LHCN-M2 (cell line): ENCODE measurements around the gene USP3. TPM values are rescaled to one million over a fixed set of nuclear protein-coding genes. Genes with fewer than 3 reads are reported as not detected.
A peak's percentile ranks its signal among the peaks of the same experiment; 100 is the strongest.

Experiments used
- DNase-seq: peaks from one replicate; pipeline ENCODE4 v3.0.0-alpha.2; 2012; ENCODE audit warnings: low read depth
- total RNA-seq: library from RNA; depleted of rRNA; stranded (reverse); fragments of >200 nt; gene quantifications from 2 replicates; pipeline ENCODE4 v1.2.3, GENCODE V29; 2014

Gene USP3
- total RNA-seq, 1 experiment from 2014 or later: 24.3 TPM

DNA sequence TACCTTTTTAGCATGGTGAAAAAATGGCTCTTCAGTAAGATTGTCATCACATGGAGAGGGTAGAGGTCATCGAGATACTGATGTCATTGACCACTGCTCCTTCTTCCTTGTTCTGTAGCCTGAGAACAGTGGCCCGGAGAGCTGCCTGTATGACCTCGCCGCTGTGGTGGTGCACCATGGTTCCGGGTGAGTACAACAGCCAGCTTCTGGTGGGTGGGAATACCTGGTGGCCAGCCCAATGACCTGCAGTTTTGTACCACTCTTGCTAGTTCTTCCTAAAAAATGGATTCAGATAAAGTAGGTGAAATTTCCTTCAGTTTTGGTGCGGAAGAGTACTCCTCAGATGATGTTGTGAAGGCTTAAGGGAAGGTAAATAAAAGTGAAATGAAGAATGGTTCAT, 84.4 kb downstream of the USP3 start:
- no peak for DNase-seq

DNA sequence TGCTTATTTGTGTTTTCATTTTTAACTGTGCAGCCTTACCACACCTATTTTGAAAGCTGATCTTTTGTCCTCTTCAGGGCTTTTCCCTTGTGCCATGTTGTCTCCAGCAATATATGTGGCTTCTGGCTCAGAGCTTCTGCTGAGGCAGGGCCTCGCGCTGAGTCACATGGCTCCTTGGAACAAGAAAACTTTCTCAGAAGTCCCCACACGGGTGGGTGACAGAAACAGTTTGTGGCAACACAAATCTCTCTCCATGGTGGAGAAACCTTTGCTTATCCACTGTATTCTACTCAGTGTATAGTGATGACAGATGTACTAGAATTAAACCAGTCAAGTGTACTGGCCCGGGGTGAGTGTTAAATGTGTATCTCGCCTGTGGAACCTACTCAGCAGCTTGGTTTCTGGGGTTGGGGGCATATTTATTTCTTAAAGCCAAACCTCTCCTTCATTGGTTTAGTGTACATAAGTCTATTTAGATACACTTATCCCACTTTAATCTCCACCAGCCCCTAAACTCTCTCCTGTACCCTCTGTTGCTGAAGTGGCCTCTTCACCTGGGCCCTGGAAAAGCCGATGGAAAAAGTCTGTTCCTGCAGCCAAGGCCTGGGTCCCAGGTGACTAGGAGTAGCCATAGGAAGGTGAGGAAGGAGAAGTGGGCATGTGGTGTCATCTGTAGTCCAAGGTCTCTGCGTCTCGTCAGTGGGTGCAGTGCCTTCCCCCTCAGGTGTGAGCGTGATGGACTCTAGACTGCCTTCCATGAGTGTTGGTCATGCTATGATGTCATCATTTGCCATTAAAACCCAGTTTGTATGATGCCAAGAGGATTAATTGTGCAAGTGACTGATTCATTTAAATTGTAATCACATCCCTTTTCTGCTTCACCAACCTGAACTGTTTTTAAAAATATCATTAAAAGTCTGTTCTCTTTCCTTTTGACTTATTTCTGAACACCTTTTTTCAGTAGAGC, 89.6 kb downstream of the USP3 start:
- no peak for DNase-seq

DNA sequence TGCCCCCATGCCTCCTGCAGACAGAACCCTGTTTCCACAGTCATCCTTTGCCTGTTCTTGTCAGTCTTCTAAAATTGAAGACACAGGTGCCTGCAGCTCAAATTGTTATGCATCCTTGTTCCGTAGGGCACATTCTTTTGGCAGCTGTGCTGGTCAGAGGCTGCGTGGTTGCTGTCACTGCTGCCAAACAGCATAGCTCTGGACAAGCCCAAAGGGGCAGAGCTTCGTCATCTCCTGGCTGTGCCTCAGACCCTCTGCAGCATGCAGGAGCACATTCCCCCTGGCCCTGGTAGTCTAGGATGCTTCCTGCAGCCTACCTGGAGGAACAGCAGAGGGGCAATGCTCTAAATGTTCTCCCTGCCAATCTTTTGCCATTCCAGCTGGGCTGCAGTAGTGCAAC, 90.7 kb downstream of the USP3 start:
- peak; percentile 42 for DNase-seq

DNA sequence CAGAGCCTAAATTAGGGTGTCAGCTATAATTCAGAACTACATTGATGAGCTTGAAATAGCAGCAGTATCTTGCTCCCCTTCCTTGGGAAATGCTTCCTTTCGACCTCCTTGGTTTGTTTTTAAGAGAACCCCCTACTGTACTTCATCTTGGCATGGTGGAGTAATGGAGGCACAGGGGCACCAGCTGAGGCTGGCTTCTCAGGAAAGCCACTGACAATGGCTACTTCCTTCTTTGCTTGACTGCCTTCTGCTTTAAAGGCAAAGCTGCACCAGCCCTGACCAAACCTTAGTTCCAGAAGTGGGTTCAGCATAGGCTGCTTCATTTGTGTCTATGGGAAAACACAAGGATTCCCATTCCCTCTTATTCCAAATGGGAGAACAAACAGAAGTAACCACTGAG, 91.3 kb downstream of the USP3 start:
- DNase-seq: no peak

DNA sequence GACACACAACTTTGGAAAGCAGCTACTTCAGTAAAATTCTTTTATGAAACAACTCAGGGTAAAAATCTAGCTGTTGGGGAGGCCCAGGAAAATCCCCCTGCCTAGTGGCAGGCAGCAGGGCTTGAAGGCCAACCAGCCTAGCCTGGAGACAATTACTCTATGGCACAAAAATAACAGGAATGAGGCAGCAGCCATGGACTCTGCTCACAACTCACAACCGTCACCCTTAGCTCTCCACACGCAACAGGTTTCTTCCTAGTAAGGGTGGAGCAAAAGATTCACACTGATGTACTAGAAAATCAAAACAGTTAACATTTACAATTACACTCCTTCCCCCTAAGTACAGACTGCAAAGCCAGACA, 92.3 kb downstream of the USP3 start:
- DNase-seq: no peak

DNA sequence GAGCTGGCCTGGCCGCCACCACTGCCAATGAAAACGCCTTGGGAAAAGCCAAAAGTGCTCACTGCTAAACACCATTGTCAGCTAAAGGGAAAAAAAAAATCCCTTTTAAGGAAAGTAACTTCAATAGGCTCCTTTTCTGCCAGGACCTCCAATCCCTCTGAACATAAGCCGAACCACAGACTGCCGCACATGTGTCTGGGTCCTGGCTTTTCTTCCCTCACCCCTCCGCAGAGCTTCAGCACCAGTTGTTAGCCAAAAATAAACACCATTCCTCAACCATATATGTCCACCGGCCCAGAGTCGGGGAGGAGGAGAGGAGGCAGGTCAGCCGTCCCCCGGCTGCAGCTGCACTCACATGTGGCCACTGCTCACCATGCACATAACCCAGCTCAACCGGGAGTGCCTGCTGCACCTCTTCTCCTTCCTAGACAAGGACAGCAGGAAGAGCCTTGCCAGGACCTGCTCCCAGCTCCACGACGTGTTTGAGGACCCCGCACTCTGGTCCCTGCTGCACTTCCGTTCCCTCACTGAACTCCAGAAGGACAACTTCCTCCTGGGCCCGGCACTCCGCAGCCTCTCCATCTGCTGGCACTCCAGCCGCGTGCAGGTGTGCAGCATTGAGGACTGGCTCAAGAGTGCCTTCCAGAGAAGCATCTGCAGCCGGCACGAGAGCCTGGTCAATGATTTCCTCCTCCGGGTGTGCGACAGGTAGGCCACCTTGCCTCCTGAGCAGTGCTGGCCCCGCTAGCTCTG, 92.8 kb downstream of the USP3 start, which contains the start of gene FBXL22:
TSS of gene FBXL22 (plus strand) at position 350 of the 753 bp plus-strand sequence. CDS start at position 356, 6 bp downstream.
- no peak for DNase-seq

DNA sequence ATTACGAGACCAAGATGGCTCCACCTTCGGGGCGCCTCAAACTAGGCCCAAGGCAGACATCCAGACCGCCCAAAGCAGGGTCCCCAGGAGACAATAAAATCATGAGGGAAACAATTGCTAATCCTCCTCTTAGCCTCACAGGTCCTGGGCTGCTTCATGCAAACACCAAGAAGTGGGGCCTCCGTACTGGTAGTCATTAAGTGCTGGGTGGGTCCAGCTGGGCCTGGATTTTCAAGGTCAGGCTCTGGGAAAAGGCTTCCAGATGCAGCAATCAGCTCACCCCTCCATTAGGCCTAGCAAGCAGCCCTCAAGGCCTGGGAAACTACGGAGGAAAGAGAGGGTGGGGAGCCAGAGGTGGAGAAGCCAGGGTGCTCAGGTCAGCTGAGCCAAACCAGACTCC, 93.4 kb downstream of the USP3 start:
- no peak for DNase-seq

DNA sequence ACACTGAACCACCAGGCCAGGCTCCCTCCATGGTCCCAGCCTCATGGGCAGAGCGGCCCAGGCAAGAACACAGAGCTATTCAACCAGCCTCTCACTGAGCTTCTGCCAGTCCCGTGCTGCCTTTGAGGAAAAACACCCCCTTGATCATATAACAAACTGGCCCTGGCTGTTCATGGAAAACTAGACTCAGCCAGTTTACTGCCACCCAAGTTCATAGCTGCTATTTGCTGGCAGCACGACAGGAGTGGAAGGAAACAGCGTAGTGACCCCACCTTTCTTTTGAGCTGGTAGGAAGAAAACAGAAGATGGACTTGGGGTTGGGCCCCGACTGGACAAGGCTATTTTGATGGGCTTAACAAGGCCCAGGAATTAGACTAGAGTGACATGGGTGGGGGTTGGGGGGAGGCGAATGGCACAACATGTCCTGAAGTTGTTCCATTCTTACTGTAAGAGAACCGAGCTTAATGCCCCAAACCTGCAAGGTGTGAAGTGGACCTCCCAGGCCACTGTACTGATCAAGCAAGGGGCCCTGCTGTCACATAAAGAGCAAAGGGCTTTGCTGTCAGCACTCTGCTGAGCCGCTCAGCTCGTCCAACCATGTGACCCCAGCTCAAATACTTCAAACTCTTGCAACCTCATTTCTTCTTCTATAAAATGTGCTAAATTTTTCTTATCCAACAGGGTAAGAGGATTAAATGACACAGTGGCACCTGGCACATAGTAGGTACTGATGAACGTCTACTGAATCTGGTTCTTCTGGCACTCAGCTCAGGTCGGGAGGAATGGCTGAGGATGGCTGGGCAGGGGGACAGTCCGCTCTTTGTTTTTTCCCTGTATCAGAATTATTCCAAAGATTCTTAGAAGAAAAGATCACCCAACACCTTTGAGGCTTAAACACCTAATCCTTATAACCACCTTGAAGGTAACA, 94.3 kb downstream of the USP3 start:
- no peak for DNase-seq

DNA sequence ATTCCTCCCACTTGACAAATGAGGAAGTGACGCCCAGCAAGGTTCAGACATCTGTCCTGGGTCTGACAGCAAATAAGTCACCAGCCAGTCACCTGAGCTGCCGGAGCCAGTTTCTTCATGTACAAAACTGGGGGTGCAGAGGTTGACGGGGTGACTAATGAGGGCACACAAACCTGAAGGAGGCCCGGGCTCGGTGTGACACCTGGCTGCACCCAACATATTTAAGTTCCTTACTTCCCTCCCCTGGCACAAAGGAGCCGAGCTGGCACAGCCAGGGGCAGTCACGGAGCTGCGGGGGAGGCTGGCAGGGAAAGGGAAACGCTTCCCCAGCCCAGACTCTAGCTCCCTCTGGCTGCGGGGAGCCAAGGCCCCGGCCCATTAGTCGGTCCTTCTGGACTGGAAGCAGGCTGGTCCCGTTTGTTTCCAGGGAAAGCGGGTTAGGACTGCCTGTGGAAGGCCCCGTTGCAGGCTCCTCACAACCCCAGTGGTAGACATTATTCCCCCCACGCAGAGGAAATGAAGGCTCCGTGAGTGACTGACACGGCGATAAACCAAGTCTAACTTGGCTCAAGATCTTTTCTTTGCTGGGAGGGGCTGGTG, 95.1 kb downstream of the USP3 start:
- DNase-seq: peak; percentile 23

DNA sequence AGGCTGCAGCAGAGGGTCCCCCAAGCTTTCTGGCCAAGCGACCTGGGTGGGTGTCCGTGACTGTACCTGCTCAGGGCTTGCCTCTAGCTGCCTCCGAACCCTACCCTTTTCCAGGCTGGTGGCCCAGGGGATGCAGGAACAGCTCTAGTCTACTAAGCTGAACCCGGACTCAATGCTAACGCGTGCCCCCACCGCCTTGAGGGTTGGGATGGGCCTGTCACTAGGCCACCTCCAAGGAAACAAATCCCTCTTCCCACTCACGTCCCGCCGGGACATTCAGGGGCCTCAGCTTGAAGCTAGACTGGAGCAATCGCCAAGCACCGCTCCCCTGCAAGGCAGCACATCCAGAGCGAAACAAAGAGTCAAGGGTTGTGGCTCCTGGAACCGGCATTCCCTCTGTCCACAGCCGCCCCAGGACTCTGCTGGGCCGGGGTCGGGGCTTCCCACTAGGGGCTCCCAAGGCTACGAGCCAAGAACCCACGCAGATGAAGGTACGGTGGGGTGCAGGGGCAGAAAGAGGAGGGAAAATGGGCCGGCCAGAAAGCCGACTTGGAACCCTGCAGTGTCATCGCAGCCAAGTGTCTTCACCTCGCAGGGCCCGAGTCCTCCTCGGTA, 95.7 kb downstream of the USP3 start:
- DNase-seq: no peak

DNA sequence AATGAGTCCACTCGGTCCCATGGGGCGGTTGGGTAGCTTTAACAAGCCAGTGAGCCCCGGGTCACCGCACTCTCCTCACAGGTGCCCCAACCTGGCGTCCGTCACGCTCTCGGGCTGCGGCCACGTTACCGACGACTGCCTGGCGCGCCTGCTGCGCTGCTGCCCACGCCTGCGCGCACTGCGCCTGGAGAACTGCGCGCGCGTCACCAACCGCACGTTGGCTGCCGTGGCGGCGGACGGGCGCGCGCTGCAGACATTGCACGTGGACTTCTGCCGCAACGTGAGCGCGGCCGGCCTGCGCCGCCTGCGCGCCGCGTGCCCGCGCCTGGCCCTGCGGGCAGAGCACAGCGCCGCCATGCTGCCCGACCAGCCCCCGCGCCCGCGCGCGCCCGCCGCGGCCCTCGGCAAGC, 96.2 kb downstream of the USP3 start:
- DNase-seq: peak; percentile 91

DNA sequence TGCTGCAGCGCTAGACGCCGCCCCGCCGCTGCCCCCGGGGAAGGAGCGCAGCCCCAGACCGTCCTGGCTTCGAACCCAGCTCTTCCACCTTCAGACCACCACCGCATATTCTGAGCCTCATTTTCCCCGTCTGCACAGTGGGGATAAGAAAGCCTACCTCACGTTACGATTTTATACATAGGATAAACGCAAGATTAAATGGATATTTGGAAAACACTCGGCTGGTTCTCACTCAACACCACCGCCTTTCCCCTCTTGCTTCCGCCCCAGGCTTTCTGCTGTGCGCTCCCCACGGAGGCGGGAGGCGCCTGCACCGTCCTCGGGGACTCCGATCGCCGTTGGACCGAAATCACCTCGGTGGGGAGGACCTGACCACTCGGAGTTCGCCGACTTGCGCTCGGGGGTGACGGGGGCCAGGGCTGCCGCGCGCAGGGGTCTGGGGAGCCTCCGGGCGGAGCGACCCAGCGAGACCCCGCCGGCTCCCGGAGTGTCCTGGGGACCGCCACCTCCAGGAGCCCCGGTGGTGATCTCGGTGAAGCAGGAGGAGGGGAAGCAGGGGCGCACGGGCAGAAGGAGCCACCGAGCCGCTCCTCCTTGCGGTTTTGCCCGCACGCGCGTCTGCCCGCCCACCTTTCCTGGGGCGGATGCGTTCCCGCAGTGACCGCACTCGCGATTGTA, 96.8 kb downstream of the USP3 start:
- DNase-seq: no peak

DNA sequence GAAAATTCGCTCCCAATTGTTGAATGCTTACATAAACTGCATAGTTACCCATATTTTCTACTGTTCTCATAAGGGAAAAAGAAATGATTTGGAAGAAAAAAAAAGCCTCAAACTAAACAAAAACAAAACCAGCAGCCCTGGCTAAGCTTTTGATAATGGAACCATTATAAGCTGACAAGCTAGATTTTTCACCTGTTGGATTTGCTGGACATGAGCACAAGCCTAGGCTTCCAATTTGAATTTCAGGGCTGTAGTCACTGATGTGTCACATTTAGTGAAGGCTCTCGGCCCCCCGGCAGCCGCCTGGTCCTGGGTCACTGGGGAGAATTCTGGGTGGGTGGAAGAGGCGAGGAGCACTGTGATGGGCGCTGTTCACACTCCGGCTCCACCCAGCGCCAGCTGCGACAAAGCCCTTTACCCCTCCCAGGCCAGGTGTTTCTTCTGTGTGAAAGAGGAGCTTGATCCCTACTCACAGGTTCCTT, 97.4 kb downstream of the USP3 start:
- DNase-seq: peak; percentile 15

DNA sequence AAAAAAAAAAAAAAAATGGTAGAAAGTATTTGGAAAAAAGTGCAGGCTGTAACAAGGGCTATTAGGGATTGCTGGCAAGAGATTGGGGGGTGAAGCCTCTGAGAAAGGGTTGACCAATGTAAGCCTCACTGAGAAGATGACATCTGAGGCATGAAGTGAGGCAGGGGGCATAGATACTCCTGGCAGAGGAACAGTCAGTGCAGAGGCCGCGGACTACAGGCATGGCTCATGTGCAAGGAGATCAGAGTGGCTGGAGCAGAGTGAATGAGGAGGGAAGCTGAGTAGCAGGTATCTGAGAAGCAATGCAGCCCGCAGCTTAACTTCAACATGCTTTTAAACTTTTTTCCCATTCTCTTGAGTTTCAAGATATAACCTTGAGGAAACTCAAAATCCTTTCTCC, 98.2 kb downstream of the USP3 start:
- no peak for DNase-seq

DNA sequence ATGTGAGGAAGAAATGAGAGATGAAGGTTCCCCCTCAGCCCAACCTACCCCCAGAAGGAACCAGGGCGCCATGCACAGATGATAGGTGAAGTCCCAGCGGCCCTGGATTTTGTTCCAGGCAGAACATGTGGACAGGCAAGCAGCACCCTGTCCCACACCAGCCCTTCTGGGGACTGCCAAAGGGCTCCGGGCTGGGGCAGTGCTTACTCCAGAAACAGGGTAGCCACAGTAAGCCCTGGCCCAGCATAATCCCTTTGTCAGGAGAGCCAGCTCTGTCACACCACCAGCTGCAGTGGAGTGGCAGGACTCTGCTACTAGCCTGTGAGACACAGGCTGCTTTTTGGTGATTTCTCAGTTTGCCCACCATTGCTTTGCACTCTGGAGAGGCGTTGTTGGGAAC, 99.1 kb downstream of the USP3 start:
- DNase-seq: no peak

DNA sequence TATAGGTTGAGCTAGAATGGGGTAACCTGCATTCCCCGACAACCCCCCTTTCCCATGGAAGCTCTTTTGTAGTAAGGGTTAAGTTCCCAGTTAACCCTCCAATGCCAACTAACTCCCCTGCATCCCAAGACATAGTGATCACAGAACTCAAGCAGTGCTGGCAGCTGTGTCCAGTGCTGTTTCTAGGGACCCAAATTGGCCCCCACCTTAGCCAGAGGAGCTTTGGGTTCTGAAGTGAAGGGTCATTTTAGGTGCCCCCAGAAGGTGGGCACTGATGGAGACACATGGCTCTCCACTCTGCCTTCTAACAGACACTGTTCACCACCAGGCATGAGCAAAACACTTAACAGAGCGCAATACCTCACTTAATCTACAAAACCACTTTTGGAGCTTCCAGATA, 99.9 kb downstream of the USP3 start:
- no peak for DNase-seq

DNA sequence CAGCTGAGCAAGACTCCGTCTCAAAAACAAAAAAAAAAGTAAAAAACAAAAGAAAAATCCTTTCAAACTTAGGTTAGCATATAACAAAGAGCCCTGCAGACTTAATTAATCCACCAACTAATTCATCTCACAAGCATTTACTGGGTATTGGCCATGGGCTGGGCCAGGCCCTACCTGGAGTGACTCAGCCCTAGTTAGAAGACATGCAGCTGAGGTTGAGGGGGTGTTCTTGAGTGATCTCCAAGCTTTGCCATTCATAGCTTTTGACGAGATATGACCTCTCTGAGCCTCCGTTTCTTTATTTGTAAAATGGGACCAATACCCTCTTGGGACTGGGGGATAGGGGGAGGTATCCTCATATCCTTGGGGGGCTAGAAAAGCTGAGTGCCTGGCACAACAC, 100.6 kb downstream of the USP3 start:
- no peak for DNase-seq

DNA sequence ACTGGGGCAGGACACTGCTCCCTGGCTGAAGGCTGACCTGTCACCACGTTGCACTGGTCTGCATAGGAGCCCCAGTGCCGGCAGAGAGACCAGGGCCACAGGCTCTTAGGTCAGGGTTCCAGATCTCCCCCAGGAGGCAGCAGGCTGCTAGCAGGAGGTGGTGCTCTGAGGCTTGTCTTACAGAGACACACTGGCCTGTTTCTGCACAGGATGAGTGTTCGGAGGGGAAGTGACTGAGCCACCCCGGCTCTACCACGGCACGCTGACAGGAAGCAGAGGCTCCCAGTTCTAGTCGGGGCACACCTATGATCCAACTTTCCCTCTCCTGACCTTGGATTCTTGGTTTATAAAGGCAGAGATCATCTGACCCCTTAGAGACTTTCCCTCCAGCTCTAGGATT, 101.4 kb downstream of the USP3 start:
- DNase-seq: no peak

DNA sequence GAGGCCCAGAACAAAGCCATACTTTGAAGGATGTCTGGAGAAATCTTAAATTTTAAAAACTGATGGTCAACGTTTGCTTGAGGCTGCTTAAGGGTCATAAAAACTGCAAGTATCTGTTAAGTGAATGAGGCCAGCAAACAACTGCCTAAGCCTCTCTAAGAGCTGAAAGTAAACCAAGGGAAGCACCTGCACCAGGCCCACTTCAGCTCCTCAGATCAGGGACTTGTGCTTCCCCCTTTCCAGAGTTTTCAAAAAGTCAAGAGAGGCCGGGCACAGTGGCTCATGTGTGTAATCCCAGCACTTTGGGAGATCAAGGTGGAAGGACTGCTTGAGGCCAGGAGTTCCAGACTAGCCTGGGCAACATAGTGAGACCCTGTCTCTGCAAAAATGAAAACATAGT, 101.9 kb downstream of the USP3 start:
- DNase-seq: no peak

DNA sequence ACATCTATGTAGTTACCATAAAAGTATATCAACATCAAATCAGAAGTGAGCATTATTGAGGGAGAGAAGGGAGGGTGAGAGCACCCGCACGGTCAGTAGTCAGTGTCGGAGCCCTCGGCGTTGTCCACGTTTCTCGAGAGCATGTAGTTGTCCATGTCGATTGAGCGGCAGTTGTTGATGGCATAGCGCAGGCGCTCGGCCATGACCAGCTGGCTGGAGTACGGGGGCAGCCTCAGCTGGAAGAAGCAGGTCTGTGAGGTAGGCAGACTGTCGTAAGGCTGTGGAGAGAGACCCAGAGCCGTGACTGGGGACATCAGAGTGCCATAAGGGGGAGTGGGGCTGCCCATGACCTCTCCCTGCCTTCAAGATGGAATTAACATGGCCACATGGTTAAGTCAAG, 104.6 kb downstream of the USP3 start:
- DNase-seq: no peak
